ENCODE measurements around the gene NCAPH2.

Gene NCAPH2

GRCh38 chr22:50516068-50516467 is 8.0 kb downstream of the NCAPH2 start:
- Histone ChIP-seq H3K27me3 (ENCODE audit: control insufficient read depth in 3 of 3, insufficient read depth in 3 of 3, low read depth in 1 of 3, low read length in 3 of 3) (peaks cover 0 to 2% (median 0%) of the 10 kb centered on the region in 3 experiments), H4K8ac (ENCODE audit: low read depth, low read length) (no peak overlapping the region), H3K4me2 (ENCODE audit: insufficient read depth, low read length, poor library complexity, severe bottlenecking) (no peak overlapping the region), H3K23ac (ENCODE audit: low read depth, low read length, poor library complexity) (no peak overlapping the region), H2AFZ (ENCODE audit: low read length) (no peak overlapping the region), H2BK12ac (ENCODE audit: low read length) (no peak overlapping the region), H3K79me1 (ENCODE audit: low read depth, low read length) (peaks cover 29% of the 10 kb centered on the region), H2BK5ac (ENCODE audit: low read length) (no peak overlapping the region), H3K4ac (ENCODE audit: low read length) (no peak overlapping the region), H2AK5ac (ENCODE audit: low read depth, low read length) (no peak overlapping the region), H3K4me1 (ENCODE audit: control insufficient read depth in 2 of 2, insufficient read depth in 1 of 2, low read depth in 1 of 2, low read length in 2 of 2) (no peaks in the 10 kb centered on the region), H3K9me3 (replicated peaks in 1 of 2; ENCODE audit: control insufficient read depth in 2 of 2, insufficient read depth in 1 of 2, low read depth in 1 of 2, low read length in 2 of 2) (no peaks in the 10 kb centered on the region), H3K14ac (ENCODE audit: low read length) (no peak overlapping the region), H2BK15ac (ENCODE audit: low read length) (no peak overlapping the region), H4K91ac (ENCODE audit: low read depth, low read length, poor library complexity) (no peak overlapping the region), H2BK120ac (ENCODE audit: low read depth, low read length) (no peak overlapping the region), H3K36me3 (replicated peaks in 1 of 2; ENCODE audit: control insufficient read depth in 2 of 2, insufficient read depth in 2 of 2, low read length in 2 of 2) (peaks cover 42 to 72% of the 10 kb centered on the region in 2 donors), H3K18ac (ENCODE audit: low read length) (no peak overlapping the region), H3K4me3 (ENCODE audit: low read length in 2 of 2) (no peak overlapping the region), H3K27ac (replicated peaks; ENCODE audit: low read length) (no peak overlapping the region), H3K9ac (ENCODE audit: low read depth, low read length, poor library complexity) (no peak overlapping the region)
- no peak for DNase-seq (ENCODE audit: low spot score)
- no CpG with 5 or more reads among the region's 8 CpGs for WGBS, 2 donors (ENCODE audit: extremely low coverage in 2 of 2, insufficient read length in 2 of 2, insufficient replicate concordance in 1 of 2)

- no peak overlapping the region for H2AK5ac ChIP-seq (ENCODE audit: low read depth, low read length)
- H2BK120ac ChIP-seq (ENCODE audit: low read depth, low read length) = no peak overlapping the region
- H3K27me3 ChIP-seq (ENCODE audit: control insufficient read depth in 3 of 3, insufficient read depth in 3 of 3, low read depth in 1 of 3, low read length in 3 of 3) = peaks cover 0 to 2% (median 0%) of the 10 kb centered on the region in 3 experiments
- no peak overlapping the region for H2BK12ac ChIP-seq (ENCODE audit: low read length)
- H3K27ac ChIP-seq (replicated peaks; ENCODE audit: low read length) = no peak overlapping the region
- H3K18ac ChIP-seq (ENCODE audit: low read length) = no peak overlapping the region
- H2BK5ac ChIP-seq (ENCODE audit: low read length) = no peak overlapping the region
- H3K14ac ChIP-seq (ENCODE audit: low read length) = no peak overlapping the region
- no peaks in the 10 kb centered on the region for H3K4me1 ChIP-seq (ENCODE audit: control insufficient read depth in 2 of 2, insufficient read depth in 1 of 2, low read depth in 1 of 2, low read length in 2 of 2)
- WGBS, 2 donors (ENCODE audit: extremely low coverage in 2 of 2, insufficient read length in 2 of 2, insufficient replicate concordance in 1 of 2) = no CpG with 5 or more reads among the region's 16 CpGs
- no peak for DNase-seq (ENCODE audit: low spot score)
- H3K36me3 ChIP-seq (replicated peaks in 1 of 2; ENCODE audit: control insufficient read depth in 2 of 2, insufficient read depth in 2 of 2, low read length in 2 of 2) = peaks cover 50 to 79% of the 10 kb centered on the region in 2 donors
- H4K8ac ChIP-seq (ENCODE audit: low read depth, low read length) = no peak overlapping the region
- no peak overlapping the region for H4K91ac ChIP-seq (ENCODE audit: low read depth, low read length, poor library complexity)
- H3K9me3 ChIP-seq (replicated peaks in 1 of 2; ENCODE audit: control insufficient read depth in 2 of 2, insufficient read depth in 1 of 2, low read depth in 1 of 2, low read length in 2 of 2) = no peaks in the 10 kb centered on the region
- no peak overlapping the region for H3K4me3 ChIP-seq (ENCODE audit: low read length in 2 of 2)
- H3K23ac ChIP-seq (ENCODE audit: low read depth, low read length, poor library complexity) = no peak overlapping the region
- H3K79me1 ChIP-seq (ENCODE audit: low read depth, low read length) = peaks cover 28% of the 10 kb centered on the region
- no peak overlapping the region for H3K9ac ChIP-seq (ENCODE audit: low read depth, low read length, poor library complexity)
- no peak overlapping the region for H2AFZ ChIP-seq (ENCODE audit: low read length)
- no peak overlapping the region for H2BK15ac ChIP-seq (ENCODE audit: low read length)
- no peak overlapping the region for H3K4me2 ChIP-seq (ENCODE audit: insufficient read depth, low read length, poor library complexity, severe bottlenecking)
- H3K4ac ChIP-seq (ENCODE audit: low read length) = no peak overlapping the region
Observed at GRCh38 chr22:50516891-50517290, 8.9 kb downstream of the NCAPH2 start.

GRCh38 chr22:50517495-50518260 is 9.7 kb downstream of the NCAPH2 start:
- no peak overlapping the region for H2BK15ac ChIP-seq (ENCODE audit: low read length)
- H3K9ac ChIP-seq (ENCODE audit: low read depth, low read length, poor library complexity) = no peak overlapping the region
- H3K27ac ChIP-seq (replicated peaks; ENCODE audit: low read length) = no peak overlapping the region
- no peak overlapping the region for H3K18ac ChIP-seq (ENCODE audit: low read length)
- no peak overlapping the region for H2BK12ac ChIP-seq (ENCODE audit: low read length)
- no peak overlapping the region for H4K91ac ChIP-seq (ENCODE audit: low read depth, low read length, poor library complexity)
- WGBS, 2 donors (ENCODE audit: extremely low coverage in 2 of 2, insufficient read length in 2 of 2, insufficient replicate concordance in 1 of 2) = no CpG with 5 or more reads among the region's 20 CpGs
- no peaks in the 10 kb centered on the region for H3K9me3 ChIP-seq (replicated peaks in 1 of 2; ENCODE audit: control insufficient read depth in 2 of 2, insufficient read depth in 1 of 2, low read depth in 1 of 2, low read length in 2 of 2)
- H3K14ac ChIP-seq (ENCODE audit: low read length) = no peak overlapping the region
- no peak overlapping the region for H2BK120ac ChIP-seq (ENCODE audit: low read depth, low read length)
- DNase-seq (ENCODE audit: low spot score) = no peak
- H3K4me2 ChIP-seq (ENCODE audit: insufficient read depth, low read length, poor library complexity, severe bottlenecking) = no peak overlapping the region
- H3K4ac ChIP-seq (ENCODE audit: low read length) = no peak overlapping the region
- no peak overlapping the region for H3K23ac ChIP-seq (ENCODE audit: low read depth, low read length, poor library complexity)
- H3K4me1 ChIP-seq (ENCODE audit: control insufficient read depth in 2 of 2, insufficient read depth in 1 of 2, low read depth in 1 of 2, low read length in 2 of 2) = no peaks in the 10 kb centered on the region
- H2AFZ ChIP-seq (ENCODE audit: low read length) = no peak overlapping the region
- H4K8ac ChIP-seq (ENCODE audit: low read depth, low read length) = no peak overlapping the region
- H3K4me3 ChIP-seq (ENCODE audit: low read length in 2 of 2) = peak overlapping the region in 1 of 2 donors; percentile 19
- no peaks in the 10 kb centered on the region for H3K27me3 ChIP-seq (ENCODE audit: control insufficient read depth in 3 of 3, insufficient read depth in 3 of 3, low read depth in 1 of 3, low read length in 3 of 3)
- no peak overlapping the region for H2AK5ac ChIP-seq (ENCODE audit: low read depth, low read length)
- peaks cover 29% of the 10 kb centered on the region for H3K79me1 ChIP-seq (ENCODE audit: low read depth, low read length)
- H3K36me3 ChIP-seq (replicated peaks in 1 of 2; ENCODE audit: control insufficient read depth in 2 of 2, insufficient read depth in 2 of 2, low read length in 2 of 2) = peaks cover 54 to 79% of the 10 kb centered on the region in 2 donors
- H2BK5ac ChIP-seq (ENCODE audit: low read length) = no peak overlapping the region

- no peak overlapping the region for H2BK12ac ChIP-seq (ENCODE audit: low read length)
- no peaks in the 10 kb centered on the region for H3K27me3 ChIP-seq (ENCODE audit: control insufficient read depth in 3 of 3, insufficient read depth in 3 of 3, low read depth in 1 of 3, low read length in 3 of 3)
- no peak overlapping the region for H4K91ac ChIP-seq (ENCODE audit: low read depth, low read length, poor library complexity)
- H3K4me2 ChIP-seq (ENCODE audit: insufficient read depth, low read length, poor library complexity, severe bottlenecking) = no peak overlapping the region
- H3K23ac ChIP-seq (ENCODE audit: low read depth, low read length, poor library complexity) = no peak overlapping the region
- no peaks in the 10 kb centered on the region for H3K9me3 ChIP-seq (replicated peaks in 1 of 2; ENCODE audit: control insufficient read depth in 2 of 2, insufficient read depth in 1 of 2, low read depth in 1 of 2, low read length in 2 of 2)
- no peak overlapping the region for H3K14ac ChIP-seq (ENCODE audit: low read length)
- H3K4ac ChIP-seq (ENCODE audit: low read length) = no peak overlapping the region
- DNase-seq (ENCODE audit: low spot score) = no peak
- H2AK5ac ChIP-seq (ENCODE audit: low read depth, low read length) = no peak overlapping the region
- H2AFZ ChIP-seq (ENCODE audit: low read length) = no peak overlapping the region
- H3K36me3 ChIP-seq (replicated peaks in 1 of 2; ENCODE audit: control insufficient read depth in 2 of 2, insufficient read depth in 2 of 2, low read length in 2 of 2) = peaks cover 63 to 84% of the 10 kb centered on the region in 2 donors
- H3K18ac ChIP-seq (ENCODE audit: low read length) = no peak overlapping the region
- H4K8ac ChIP-seq (ENCODE audit: low read depth, low read length) = no peak overlapping the region
- H3K27ac ChIP-seq (replicated peaks; ENCODE audit: low read length) = no peak overlapping the region
- H3K4me3 ChIP-seq (ENCODE audit: low read length in 2 of 2) = no peak overlapping the region
- no peak overlapping the region for H2BK5ac ChIP-seq (ENCODE audit: low read length)
- no peak overlapping the region for H2BK15ac ChIP-seq (ENCODE audit: low read length)
- no CpG with 5 or more reads among the region's 7 CpGs for WGBS, 2 donors (ENCODE audit: extremely low coverage in 2 of 2, insufficient read length in 2 of 2, insufficient replicate concordance in 1 of 2)
- H3K4me1 ChIP-seq (ENCODE audit: control insufficient read depth in 2 of 2, insufficient read depth in 1 of 2, low read depth in 1 of 2, low read length in 2 of 2) = no peaks in the 10 kb centered on the region
- H2BK120ac ChIP-seq (ENCODE audit: low read depth, low read length) = no peak overlapping the region
- peaks cover 25% of the 10 kb centered on the region for H3K79me1 ChIP-seq (ENCODE audit: low read depth, low read length)
- H3K9ac ChIP-seq (ENCODE audit: low read depth, low read length, poor library complexity) = no peak overlapping the region
Observed at GRCh38 chr22:50518606-50519005, 10.6 kb downstream of the NCAPH2 start.

Data from neuronal stem cell (in vitro differentiated cells).